GM18507 (cell line): Measurements from ENCODE around the gene USP28.
"Not testable (repeated sequence)": the region's sequence is repeated elsewhere in the genome, so short reads cannot be mapped to it uniquely, and the experiment has no call there.

Source experiments
- DNase-seq: peaks from one replicate; pipeline ENCODE4 v3.0.0; 2011; ENCODE audit warnings: low read depth; ENCODE audit not compliant: insufficient read length; ENCODE audit errors: extremely low spot score
- FAIRE-seq: peaks from 2 replicates; lab custom pipeline; 2011; peaks lifted over from hg19 to GRCh38; lab: Jason Lieb, UNC

USP28 gene

GRCh38 chr11:113789016-113789415 is 86.4 kb downstream of the USP28 start:
- not testable (repeated sequence) for FAIRE-seq, DNase-seq

GRCh38 chr11:113782134-113782533 is 93.2 kb downstream of the USP28 start:
- DNase-seq = no peak
- FAIRE-seq = no peak

GRCh38 chr11:113781682-113782081 is 93.7 kb downstream of the USP28 start:
- DNase-seq (no peak), FAIRE-seq (no peak)

- FAIRE-seq (no peak), DNase-seq (no peak)
Measured at GRCh38 chr11:113779496-113779895, 95.9 kb downstream of the USP28 start, which contains the start of gene CLDN25. TSS of gene CLDN25 (plus strand) at chr11:113779796. CDS start at chr11:113779796, 0 bp downstream.

- FAIRE-seq = no peak
- DNase-seq = no peak
Measured at GRCh38 chr11:113778111-113778910, 97.1 kb downstream of the USP28 start.

- no peak for FAIRE-seq
Measured at GRCh38 chr11:113774174-113774503, 101.2 kb downstream of the USP28 start.

GRCh38 chr11:113773416-113774173 is 101.8 kb downstream of the USP28 start, which contains the start of gene ZW10:
TSS of gene ZW10 (minus strand) at chr11:113773692. CDS start at chr11:113773666, 26 bp downstream.
- peak; percentile 92 for FAIRE-seq

More at GRCh38 chr11:113774174-113774503, 101.2 kb downstream of the USP28 start:
- DNase-seq = no peak

GRCh38 chr11:113773092-113773415 is 102.3 kb downstream of the USP28 start:
- no peak for DNase-seq
- FAIRE-seq = no peak

More at GRCh38 chr11:113773416-113774173, 101.8 kb downstream of the USP28 start, which contains the start of gene ZW10:
- DNase-seq = peak; percentile 73

GRCh38 chr11:113771964-113772363 is 103.4 kb downstream of the USP28 start:
- DNase-seq (no peak), FAIRE-seq (no peak)

GRCh38 chr11:113764527-113765219 is 110.7 kb downstream of the USP28 start:
- DNase-seq = no peak
- no peak for FAIRE-seq

- not testable (repeated sequence) for DNase-seq, FAIRE-seq
Measured at GRCh38 chr11:113763040-113763439, 112.3 kb downstream of the USP28 start.

GRCh38 chr11:113760241-113760640 is 115.1 kb downstream of the USP28 start:
- no peak for FAIRE-seq

GRCh38 chr11:113752932-113753331 is 122.4 kb downstream of the USP28 start:
- no peak for FAIRE-seq
- no peak for DNase-seq

More at GRCh38 chr11:113760241-113760640, 115.1 kb downstream of the USP28 start:
- no peak for DNase-seq
